Endothelial cell of umbilical vein (primary cell): ENCODE measurements around the gene CHST11. TPM values are rescaled to one million over a fixed set of nuclear protein-coding genes. Genes with fewer than 3 reads are reported as not detected.

ENCODE experiments used
- BruUV-seq: library from RNA; stranded (reverse); fragments of 400-500 nt; replicated peaks from 2 replicates; lab custom pipeline; 2021; lab: Mats Ljungman, UMichigan
- CTCF ChIA-PET: fragments of 300-600, 350-600 bp; sonication (Branson Sonifier 250); formaldehyde crosslinking; loops from one replicate; lab custom pipeline; 2021; ENCODE audit warnings: antibody characterized with exemption, inconsistent platforms; lab: Charles Lee
- POLR2A ChIA-PET: fragments of 300-600, 350-600 bp; sonication (Branson Sonifier 250); formaldehyde crosslinking; loops from one replicate; lab custom pipeline; 2021; ENCODE audit warnings: antibody characterized with exemption, inconsistent platforms; lab: Charles Lee
- DNase-seq: peaks from one replicate; pipeline ENCODE4 v3.0.0-alpha.2; 2011; ENCODE audit warnings: low read depth, low spot score
- FAIRE-seq: peaks from 2 replicates; lab custom pipeline; 2011; peaks lifted over from hg19 to GRCh38; lab: Jason Lieb, UNC
- H2AFZ ChIP-seq: 2 replicates; pipeline ENCODE4 v1.6.0; 2012; ENCODE audit warnings: low read depth, low read length, control low read depth, inconsistent platforms
- H3K27ac ChIP-seq: 2 replicates; pipeline ENCODE4 v1.5.1; 2011; ENCODE audit warnings: low read depth, mild to moderate bottlenecking, control low read depth, low read length, moderate library complexity; ENCODE audit not compliant: insufficient read depth
- H3K27me3 ChIP-seq, 2 experiments: 2 replicates each; pipeline versions ENCODE4 v1.6.0 to v1.6.1; 2011; ENCODE audit warnings: low read length in 2 of 2, mixed read lengths in 1 of 2; ENCODE audit not compliant: control insufficient read depth in 2 of 2, insufficient read depth in 2 of 2
- H3K36me3 ChIP-seq, 2 experiments: 2 replicates in 1 of 2; 3 replicates in 1 of 2; pipeline ENCODE4 v1.5.1; 2011; ENCODE audit warnings: low read length in 2 of 2, mild to moderate bottlenecking in 1 of 2, moderate library complexity in 1 of 2; ENCODE audit not compliant: control insufficient read depth in 2 of 2, insufficient read depth in 2 of 2; ENCODE audit errors: extremely low read depth in 1 of 2
- H3K4me1 ChIP-seq: 3 replicates; pipeline ENCODE4 v1.5.1; 2011; ENCODE audit warnings: mild to moderate bottlenecking, low read length; ENCODE audit not compliant: control insufficient read depth, insufficient read depth; ENCODE audit errors: extremely low read depth
- H3K4me2 ChIP-seq: 2 replicates; pipeline ENCODE4 v1.6.1; 2011; ENCODE audit warnings: low read length, control low read depth, mixed read lengths; ENCODE audit not compliant: insufficient read depth
- H3K4me3 ChIP-seq, 3 experiments: fragments of 200-600 bp in 1 of 3; sonication (generic), shearing (Covaris generic) in 1 of 3; replicated peaks in 1 of 3; 2 replicates each; pipeline ENCODE4 v1.5.1; 2011 to 2016; ENCODE audit warnings: control low read depth in 3 of 3, low read length in 3 of 3, mild to moderate bottlenecking in 2 of 3, inconsistent platforms in 1 of 3, low read depth in 1 of 3, moderate library complexity in 1 of 3; ENCODE audit not compliant: insufficient read depth in 1 of 3
- H3K79me2 ChIP-seq: 2 replicates; pipeline ENCODE4 v1.6.0; 2012; ENCODE audit warnings: low read length, inconsistent platforms; ENCODE audit not compliant: control insufficient read depth, insufficient read depth
- H3K9ac ChIP-seq: replicated peaks from 2 replicates; pipeline ENCODE3; 2011; ENCODE audit warnings: low read length, control low read depth; ENCODE audit not compliant: insufficient read depth; ENCODE audit errors: extremely low read depth
- H3K9me1 ChIP-seq: replicated peaks from 3 replicates; pipeline ENCODE4 v1.6.0; 2011; ENCODE audit warnings: mild to moderate bottlenecking, low read length; ENCODE audit not compliant: control insufficient read depth, insufficient read depth; ENCODE audit errors: extremely low read depth
- H3K9me3 ChIP-seq: replicated peaks from 2 replicates; pipeline ENCODE4 v1.5.1; 2012; ENCODE audit warnings: low read length, inconsistent platforms; ENCODE audit not compliant: control insufficient read depth, insufficient read depth
- H4K20me1 ChIP-seq: replicated peaks from 2 replicates; pipeline ENCODE3; 2011; ENCODE audit warnings: mild to moderate bottlenecking, low read length; ENCODE audit not compliant: control insufficient read depth, insufficient read depth; ENCODE audit errors: extremely low read depth
- CTCF ChIP-seq, 2 donors: IDR thresholded peaks; 1 replicate in 1 of 2; 2 replicates in 1 of 2; pipeline ENCODE4 v1.5.1; 2011; ENCODE audit warnings: low read length in 2 of 2, mild to moderate bottlenecking in 2 of 2, moderate library complexity in 2 of 2, control low read depth in 1 of 2, inconsistent platforms in 1 of 2, low read depth in 1 of 2; ENCODE audit not compliant: insufficient read depth in 1 of 2; ENCODE audit errors: extremely low read depth in 1 of 2
- EZH2 ChIP-seq: IDR thresholded peaks from 2 replicates; pipeline ENCODE4 v1.6.1; 2012; ENCODE audit warnings: borderline replicate concordance, low read depth, mild to moderate bottlenecking, moderate library complexity, low read length, inconsistent platforms; ENCODE audit not compliant: severe bottlenecking
- FOS ChIP-seq: IDR thresholded peaks from 2 replicates; pipeline ENCODE4 v1.6.1; 2011; ENCODE audit warnings: mild to moderate bottlenecking, low read length, moderate library complexity, borderline replicate concordance; ENCODE audit not compliant: insufficient read depth
- GATA2 ChIP-seq: IDR thresholded peaks from 2 replicates; pipeline ENCODE4 v1.7.0; 2011; ENCODE audit warnings: low read depth, mild to moderate bottlenecking, moderate library complexity, mixed read lengths, low read length; ENCODE audit not compliant: insufficient read length, insufficient read depth
- JUN ChIP-seq: IDR thresholded peaks from 2 replicates; pipeline ENCODE4 v1.6.1; 2011; ENCODE audit warnings: borderline replicate concordance, low read depth; ENCODE audit not compliant: insufficient read length, insufficient read depth
- MAX ChIP-seq: IDR thresholded peaks from 2 replicates; pipeline ENCODE4 v1.6.1; 2011; ENCODE audit not compliant: insufficient read depth, insufficient read length
- MYC ChIP-seq: IDR thresholded peaks from one replicate; pipeline ENCODE4 v1.6.1; 2011; ENCODE audit warnings: mild to moderate bottlenecking, low read depth, low read length
- POLR2A ChIP-seq: IDR thresholded peaks from 2 replicates; pipeline ENCODE4 v1.6.1; 2012; ENCODE audit warnings: low read depth, mild to moderate bottlenecking, control low read depth, low read length
- POLR2AphosphoS5 ChIP-seq: IDR thresholded peaks from 2 replicates; pipeline ENCODE4 v1.6.1; 2012; ENCODE audit warnings: low read depth, mild to moderate bottlenecking, control low read depth, low read length, moderate library complexity; ENCODE audit not compliant: insufficient read depth
- dilution Hi-C: fragments of 300-500 bp; cut with MboI; formaldehyde crosslinking; loops from one replicate; pipeline ENCODE4 v1.15.0; 2019; ENCODE audit warnings: low sequenced_read_pairs; ENCODE audit not compliant: extremely low pct_ligation_motif_present
- intact Hi-C: fragments of 100-400 bp; cut with micrococcal nuclease; formaldehyde crosslinking; loops from one replicate; pipeline ENCODE4 v1.10.0; 2022
- polyA plus RNA-seq, 4 experiments: library from polyadenylated mRNA; depleted of rRNA in 3 of 4; stranded (reverse) in 3 of 4; unstranded in 1 of 4; fragments of >200 nt; gene quantifications; 2 replicates each; pipeline versions ENCODE4 v1.2.1 to v1.2.3, GENCODE V29; 2011 to 2012; ENCODE audit warnings: missing spikeins in 1 of 4
- total RNA-seq: library from RNA; stranded (reverse); gene quantifications from 2 replicates; pipeline ENCODE4 v1.2.3, GENCODE V29; 2021

CHST11 gene
- total and polyA plus RNA-seq, 2 donors (not counting 3 experiments of a cell fraction or from before 2014, with no cell fraction given) = 19.7 to 20.9 TPM

GRCh38 chr12:104460973-104461698, 4.4 kb downstream of the CHST11 start:
- no TSS peak for BruUV-seq
- Histone ChIP-seq H2AFZ (no peak overlapping the region), H4K20me1 (no peaks in the 10 kb centered on the region), H3K9ac (no peak overlapping the region), H3K4me3 (no peak overlapping the region), H3K27ac (no peak overlapping the region), H3K9me1 (no peaks in the 10 kb centered on the region), H3K4me1 (peaks cover 41% of the 10 kb centered on the region), H3K27me3 (no peaks in the 10 kb centered on the region), H3K9me3 (no peaks in the 10 kb centered on the region), H3K36me3 (no peaks in the 10 kb centered on the region), H3K4me2 (peak overlapping the region; percentile 1), H3K79me2 (peaks cover 80% of the 10 kb centered on the region)
- DNase-seq (peak; percentile 33), FAIRE-seq (peak; percentile 67)
- TF ChIP-seq JUN (no peak), CTCF (IDR thresholded peaks at IDR 0.05; ENCODE audit: extremely low read depth in 1 of 2, insufficient read depth in 1 of 2, low read depth in 1 of 2, low read length in 2 of 2) (no peak), EZH2 (no peak), MYC (no peak), GATA2 (no peak), FOS (no peak), POLR2A (no peak), MAX (no peak), POLR2AphosphoS5 (no peak)
- intact Hi-C loops (no loop called here), dilution Hi-C loops (no loop called here)
- POLR2A ChIA-PET = interaction anchor here (0.6 kb wide), 1 partner anchor 320 kb away, joined by 3 read pairs; no protein-coding TSS in a partner anchor
- CTCF ChIA-PET = interaction anchor here (0.7 to 1.5 kb wide), 4 partner anchors 11 to 416 kb away, joined by 3 to 8 read pairs (median 4); no protein-coding TSS in a partner anchor
